ENCODE results near the gene BNIP2.

The BNIP2 gene

DNA sequence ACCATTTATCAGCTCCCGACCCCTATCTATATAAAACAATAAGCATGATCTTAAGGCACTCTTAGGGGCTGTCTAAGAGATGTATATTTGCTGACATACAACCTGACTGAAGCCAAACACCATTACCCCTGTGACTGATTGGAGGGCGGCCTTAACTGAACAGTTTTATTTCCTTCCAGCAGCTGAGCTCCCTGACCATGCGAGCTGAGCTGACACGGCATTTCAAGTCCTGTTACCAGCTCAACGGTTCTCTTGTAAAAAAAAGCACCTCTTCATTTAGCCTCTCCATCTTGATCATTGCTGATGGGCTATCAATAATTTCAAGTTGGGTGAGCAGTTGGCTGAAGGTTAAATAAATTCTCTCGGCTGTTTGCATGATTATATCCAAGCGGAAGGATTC is 33.4 kb upstream of the BNIP2 start:
- Histone ChIP-seq H3K27ac (no peak overlapping the region), H3K4me1 (peaks cover 0 to 5% (median 0%) of the 10 kb centered on the region in 4 donors), H3K27me3 (peaks cover 0 to 9% of the 10 kb centered on the region in 2 donors), H3K36me3 (no peaks in the 10 kb centered on the region), H3K4me3 (no peak overlapping the region), H3K9me3 (no peaks in the 10 kb centered on the region)
- TF ChIP-seq, protein P1, sequence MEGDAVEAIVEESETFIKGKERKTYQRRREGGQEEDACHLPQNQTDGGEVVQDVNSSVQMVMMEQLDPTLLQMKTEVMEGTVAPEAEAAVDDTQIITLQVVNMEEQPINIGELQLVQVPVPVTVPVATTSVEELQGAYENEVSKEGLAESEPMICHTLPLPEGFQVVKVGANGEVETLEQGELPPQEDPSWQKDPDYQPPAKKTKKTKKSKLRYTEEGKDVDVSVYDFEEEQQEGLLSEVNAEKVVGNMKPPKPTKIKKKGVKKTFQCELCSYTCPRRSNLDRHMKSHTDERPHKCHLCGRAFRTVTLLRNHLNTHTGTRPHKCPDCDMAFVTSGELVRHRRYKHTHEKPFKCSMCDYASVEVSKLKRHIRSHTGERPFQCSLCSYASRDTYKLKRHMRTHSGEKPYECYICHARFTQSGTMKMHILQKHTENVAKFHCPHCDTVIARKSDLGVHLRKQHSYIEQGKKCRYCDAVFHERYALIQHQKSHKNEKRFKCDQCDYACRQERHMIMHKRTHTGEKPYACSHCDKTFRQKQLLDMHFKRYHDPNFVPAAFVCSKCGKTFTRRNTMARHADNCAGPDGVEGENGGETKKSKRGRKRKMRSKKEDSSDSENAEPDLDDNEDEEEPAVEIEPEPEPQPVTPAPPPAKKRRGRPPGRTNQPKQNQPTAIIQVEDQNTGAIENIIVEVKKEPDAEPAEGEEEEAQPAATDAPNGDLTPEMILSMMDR (IDR thresholded peaks at IDR 0.05), result no peak
- DNase-seq, result no peak
- intact Hi-C loops (cut with DNase I; ENCODE audit: low total_unique reads), result no loop called here

DNA sequence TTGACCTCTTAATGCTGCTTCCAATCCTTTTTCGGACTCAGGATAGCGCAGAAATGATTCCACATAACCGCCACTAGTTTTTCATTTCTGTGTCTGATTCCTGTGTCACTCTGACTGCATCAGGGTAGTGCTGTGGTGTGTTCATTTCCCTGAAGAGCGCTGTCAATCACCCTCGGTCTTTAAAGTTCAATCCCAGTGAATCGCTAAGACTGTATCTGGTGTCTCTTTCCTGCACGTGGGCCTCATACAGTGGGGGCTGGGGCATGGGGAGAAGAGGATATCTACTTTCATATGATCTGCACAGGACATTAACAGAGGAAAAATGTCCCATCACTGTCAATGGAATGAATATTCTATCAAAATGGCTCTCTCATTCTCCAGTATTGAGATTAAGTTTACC is 32.9 kb upstream of the BNIP2 start:
- DNase-seq, result no peak
- no peak overlapping the region for H3K4me3 ChIP-seq
- H3K36me3 ChIP-seq, result no peaks in the 10 kb centered on the region
- H3K27ac ChIP-seq, result no peak overlapping the region
- H3K27me3 ChIP-seq, result peaks cover 0 to 7% of the 10 kb centered on the region in 2 donors
- H3K4me1 ChIP-seq, result peaks cover 0 to 5% (median 0%) of the 10 kb centered on the region in 4 donors
- no peaks in the 10 kb centered on the region for H3K9me3 ChIP-seq
- intact Hi-C loops (cut with DNase I; ENCODE audit: low total_unique reads), result no loop called here
- TF ChIP-seq, protein P1 (IDR thresholded peaks at IDR 0.05), result no peak

DNA sequence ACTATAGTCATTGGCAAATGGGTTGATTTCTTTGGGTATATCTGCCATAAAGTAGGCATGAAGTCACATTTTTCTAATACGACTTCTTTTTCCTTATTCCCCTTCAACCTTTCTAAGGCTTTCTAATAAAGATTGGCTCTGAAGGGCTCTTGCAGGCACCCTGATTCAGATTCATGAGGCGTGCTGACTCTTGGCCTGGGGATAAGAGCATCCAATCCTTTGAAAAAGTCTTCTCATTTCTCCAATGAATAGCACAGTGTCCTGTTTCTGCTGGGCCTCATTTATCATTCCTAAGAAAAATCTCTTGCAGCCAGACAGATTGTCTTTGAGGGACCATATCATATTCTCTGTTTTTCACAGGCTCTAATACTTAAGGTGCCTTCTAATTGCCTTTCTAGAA is 32.3 kb upstream of the BNIP2 start:
- peaks cover 0 to 5% (median 0%) of the 10 kb centered on the region in 4 donors for H3K4me1 ChIP-seq
- H3K27ac ChIP-seq, result no peak overlapping the region
- no peak overlapping the region for H3K4me3 ChIP-seq
- H3K27me3 ChIP-seq, result peaks cover 0 to 6% of the 10 kb centered on the region in 2 donors
- TF ChIP-seq, protein P1 (IDR thresholded peaks at IDR 0.05), result no peak
- intact Hi-C loops (cut with DNase I; ENCODE audit: low total_unique reads), result no loop called here
- no peak for DNase-seq
- no peaks in the 10 kb centered on the region for H3K36me3 ChIP-seq
- no peaks in the 10 kb centered on the region for H3K9me3 ChIP-seq

DNA sequence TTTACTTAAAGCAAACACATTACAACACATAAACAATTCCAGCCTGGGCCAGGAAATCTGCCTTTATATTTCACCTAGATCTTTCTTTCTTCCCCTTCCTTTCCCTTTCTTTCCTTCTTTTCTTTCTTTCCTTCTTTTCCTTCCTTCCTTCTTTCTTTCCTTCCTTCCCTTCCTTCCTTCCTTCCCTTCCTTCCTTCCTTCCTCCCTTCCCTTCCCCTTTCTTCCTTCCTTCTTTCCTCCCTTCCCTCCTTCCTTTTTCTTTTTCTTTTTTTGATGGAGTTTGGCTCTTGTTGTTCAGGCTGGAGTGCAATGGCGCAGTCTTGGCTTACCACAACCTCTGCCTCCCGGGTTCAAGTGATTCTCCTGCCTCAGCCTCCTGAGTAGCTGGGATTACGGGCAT is 24.1 kb upstream of the BNIP2 start:
- intact Hi-C loops (cut with DNase I; ENCODE audit: low total_unique reads), result no loop called here
- no peaks in the 10 kb centered on the region for H3K9me3 ChIP-seq
- no peaks in the 10 kb centered on the region for H3K4me1 ChIP-seq
- H3K27ac ChIP-seq, result no peak overlapping the region
- TF ChIP-seq, protein P1 (IDR thresholded peaks at IDR 0.05), result no peak
- DNase-seq, result no peak
- no peaks in the 10 kb centered on the region for H3K36me3 ChIP-seq
- H3K27me3 ChIP-seq, result peaks cover 0 to 5% of the 10 kb centered on the region in 2 donors
- H3K4me3 ChIP-seq, result no peak overlapping the region

DNA sequence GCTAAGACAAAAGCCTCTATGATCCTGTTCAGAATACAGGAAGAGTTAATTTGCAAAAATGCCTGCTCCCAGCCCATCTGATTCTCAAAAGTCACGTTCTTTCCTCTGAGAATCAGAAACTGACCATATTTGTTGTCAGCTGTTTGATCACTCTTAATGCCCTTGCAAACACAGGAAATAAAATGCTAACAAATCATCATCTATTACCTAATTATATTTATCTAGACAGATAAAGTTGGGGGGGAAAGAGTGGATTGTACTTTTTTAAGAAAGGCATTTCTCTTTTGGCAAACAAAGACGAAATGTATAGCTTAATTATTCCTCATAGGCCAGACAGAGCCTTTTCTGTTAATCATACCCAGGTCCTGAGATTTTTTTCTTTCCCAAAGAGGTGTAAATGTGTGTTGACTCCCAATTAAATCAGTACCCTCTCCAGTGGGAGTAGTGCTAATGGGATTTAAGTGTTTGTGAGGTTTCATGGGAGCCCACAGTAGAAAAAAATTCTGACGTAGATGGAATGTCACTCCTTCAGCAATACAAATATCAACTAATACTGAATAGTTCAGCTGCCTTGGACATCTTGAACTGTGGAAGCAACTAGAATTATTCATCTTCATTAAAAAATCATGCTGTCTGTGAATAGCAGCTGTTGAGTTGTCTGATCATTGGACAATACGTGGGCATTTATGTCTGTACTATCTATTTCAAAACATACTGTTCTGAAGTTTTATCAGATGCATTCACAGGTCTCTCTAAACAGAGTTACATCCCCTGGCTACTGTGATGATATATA is 22.5 kb upstream of the BNIP2 start:
- intact Hi-C loops (cut with DNase I; ENCODE audit: low total_unique reads), result no loop called here
- no peaks in the 10 kb centered on the region for H3K4me1 ChIP-seq
- peaks cover 0 to 4% of the 10 kb centered on the region in 2 donors for H3K27me3 ChIP-seq
- no peak for DNase-seq
- no peak overlapping the region for H3K27ac ChIP-seq
- no peak overlapping the region for H3K4me3 ChIP-seq
- H3K9me3 ChIP-seq, result peaks cover 0 to 5% (median 0%) of the 10 kb centered on the region in 3 donors
- TF ChIP-seq, protein P1 (IDR thresholded peaks at IDR 0.05), result no peak
- H3K36me3 ChIP-seq, result no peaks in the 10 kb centered on the region

Data from tibial artery (tissue), 4 donors.